ENCODE measurements around the gene LDHB. TPM values are rescaled to one million over a fixed set of nuclear protein-coding genes. Genes with fewer than 3 reads are reported as not detected.

Gene LDHB
- polyA plus RNA-seq, 1 experiment: 1,189 TPM

- Histone ChIP-seq H3K4me3 (ENCODE audit: low read depth, low read length) (no peak overlapping the region), H3K27ac (ENCODE audit: low read depth, low read length) (no peak overlapping the region), H3K27me3 (ENCODE audit: control insufficient read depth, insufficient read depth, low read length) (peaks cover 3% of the 10 kb centered on the region), H3K9me3 (ENCODE audit: control insufficient read depth, insufficient read depth, low read length) (no peaks in the 10 kb centered on the region)
- CTCF ChIA-PET: interaction anchor here (1.0 kb wide), 1 partner anchor 62 kb away, joined by 4 read pairs; no protein-coding TSS in a partner anchor
- DNase-seq (ENCODE audit: low read depth, low spot score): no peak
- POLR2A ChIA-PET: no interaction called here
- no peak for TF ChIP-seq CTCF (IDR thresholded peaks at IDR 0.05; ENCODE audit: low read depth, low read length)
Observed at GRCh38 chr12:21618566-21618965, 39.1 kb downstream of the LDHB start.

GRCh38 chr12:21617030-21617429 is 40.6 kb downstream of the LDHB start:
- TF ChIP-seq CTCF (IDR thresholded peaks at IDR 0.05; ENCODE audit: low read depth, low read length): no peak
- ChIA-PET CTCF (no interaction called here), POLR2A (no interaction called here)
- no peak for DNase-seq (ENCODE audit: low read depth, low spot score)
- peaks cover 3% of the 10 kb centered on the region for H3K27me3 ChIP-seq (ENCODE audit: control insufficient read depth, insufficient read depth, low read length)
- no peaks in the 10 kb centered on the region for H3K9me3 ChIP-seq (ENCODE audit: control insufficient read depth, insufficient read depth, low read length)
- H3K4me3 ChIP-seq (ENCODE audit: low read depth, low read length): no peak overlapping the region
- H3K27ac ChIP-seq (ENCODE audit: low read depth, low read length): no peak overlapping the region

GRCh38 chr12:21615431-21615830 is 42.2 kb downstream of the LDHB start:
- Histone ChIP-seq H3K27me3 (ENCODE audit: control insufficient read depth, insufficient read depth, low read length) (peaks cover 3% of the 10 kb centered on the region), H3K27ac (ENCODE audit: low read depth, low read length) (no peak overlapping the region), H3K9me3 (ENCODE audit: control insufficient read depth, insufficient read depth, low read length) (no peaks in the 10 kb centered on the region), H3K4me3 (ENCODE audit: low read depth, low read length) (no peak overlapping the region)
- no peak for DNase-seq (ENCODE audit: low read depth, low spot score)
- ChIA-PET POLR2A (no interaction called here), CTCF (interaction anchor here (0.9 kb wide), 1 partner anchor 10 kb away, joined by 3 read pairs; no protein-coding TSS in a partner anchor)
- no peak for TF ChIP-seq CTCF (IDR thresholded peaks at IDR 0.05; ENCODE audit: low read depth, low read length)

- Histone ChIP-seq H3K9me3 (ENCODE audit: control insufficient read depth, insufficient read depth, low read length) (no peaks in the 10 kb centered on the region), H3K27ac (ENCODE audit: low read depth, low read length) (no peak overlapping the region), H3K27me3 (ENCODE audit: control insufficient read depth, insufficient read depth, low read length) (peaks cover 3% of the 10 kb centered on the region), H3K4me3 (ENCODE audit: low read depth, low read length) (no peak overlapping the region)
- CTCF ChIA-PET: interaction anchor here (0.9 to 1.2 kb wide), 2 partner anchors 32 to 66 kb away, joined by 3 to 4 read pairs; no protein-coding TSS in a partner anchor
- no peak for TF ChIP-seq CTCF (IDR thresholded peaks at IDR 0.05; ENCODE audit: low read depth, low read length)
- POLR2A ChIA-PET: no interaction called here
- DNase-seq (ENCODE audit: low read depth, low spot score): no peak
Observed at GRCh38 chr12:21614506-21614905, 43.1 kb downstream of the LDHB start.

GRCh38 chr12:21613931-21614330 is 43.7 kb downstream of the LDHB start:
- DNase-seq (ENCODE audit: low read depth, low spot score): no peak
- POLR2A ChIA-PET: no interaction called here
- CTCF ChIA-PET: interaction anchor here (0.9 to 1.2 kb wide), 2 partner anchors 33 to 67 kb away, joined by 3 to 4 read pairs; no protein-coding TSS in a partner anchor

More at GRCh38 chr12:21613931-21614330, 43.7 kb downstream of the LDHB start:
- no peaks in the 10 kb centered on the region for H3K9me3 ChIP-seq (ENCODE audit: control insufficient read depth, insufficient read depth, low read length)
- peaks cover 3% of the 10 kb centered on the region for H3K27me3 ChIP-seq (ENCODE audit: control insufficient read depth, insufficient read depth, low read length)
- TF ChIP-seq CTCF (IDR thresholded peaks at IDR 0.05; ENCODE audit: low read depth, low read length): peak; percentile 43
- H3K4me3 ChIP-seq (ENCODE audit: low read depth, low read length): no peak overlapping the region
- no peak overlapping the region for H3K27ac ChIP-seq (ENCODE audit: low read depth, low read length)
